ENCODE results near the gene SSR1.
"Not testable (repeated sequence)": the region's sequence is repeated elsewhere in the genome, so short reads cannot be mapped to it uniquely, and the experiment has no call there.

The SSR1 gene

DNA sequence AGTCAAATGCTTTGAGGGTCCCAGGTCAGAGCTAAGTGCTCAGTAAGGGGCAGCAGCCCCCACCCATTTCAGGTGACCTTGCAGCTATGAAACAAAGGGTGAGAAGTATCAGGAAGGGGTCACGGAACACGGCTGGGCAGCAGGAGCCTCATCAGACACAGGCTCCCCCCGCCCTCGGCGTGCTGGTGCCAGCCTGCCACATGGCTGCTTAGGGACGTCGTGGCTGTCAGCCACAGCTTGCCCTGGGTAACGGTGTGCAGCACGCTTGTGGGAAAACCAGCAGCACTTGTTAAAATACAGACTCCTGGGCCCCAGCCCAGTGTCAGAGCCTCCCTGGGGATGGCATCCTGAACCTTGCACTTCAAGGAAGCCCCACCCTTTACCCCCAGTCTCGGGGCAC lies 39.3 kb downstream of the SSR1 start:
- no peak for DNase-seq

DNA sequence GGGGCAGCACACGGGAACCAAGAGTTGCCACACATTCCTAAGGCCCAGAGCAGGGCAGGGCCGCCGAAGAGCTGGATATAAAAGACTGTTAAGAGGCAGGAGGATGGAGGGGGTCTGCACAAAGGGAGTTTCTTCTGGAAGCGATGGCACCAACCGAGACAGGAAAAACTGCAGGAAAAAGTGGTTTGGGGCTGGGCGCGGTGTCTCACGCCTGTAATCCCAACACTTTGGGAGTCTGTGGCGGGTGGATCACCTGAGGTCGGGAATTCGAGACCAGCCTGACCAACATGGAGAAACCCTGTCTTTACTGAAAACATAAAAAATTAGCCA lies 41.8 kb downstream of the SSR1 start:
- no peak for DNase-seq

GRCh38 chr6:7270320-7271204 lies 42.4 kb downstream of the SSR1 start:
- DNase-seq: no peak

GRCh38 chr6:7269816-7270215 lies 43.2 kb downstream of the SSR1 start:
- DNase-seq: no peak

- no peak for DNase-seq
Observed at GRCh38 chr6:7268816-7269555, 44.0 kb downstream of the SSR1 start.

DNA sequence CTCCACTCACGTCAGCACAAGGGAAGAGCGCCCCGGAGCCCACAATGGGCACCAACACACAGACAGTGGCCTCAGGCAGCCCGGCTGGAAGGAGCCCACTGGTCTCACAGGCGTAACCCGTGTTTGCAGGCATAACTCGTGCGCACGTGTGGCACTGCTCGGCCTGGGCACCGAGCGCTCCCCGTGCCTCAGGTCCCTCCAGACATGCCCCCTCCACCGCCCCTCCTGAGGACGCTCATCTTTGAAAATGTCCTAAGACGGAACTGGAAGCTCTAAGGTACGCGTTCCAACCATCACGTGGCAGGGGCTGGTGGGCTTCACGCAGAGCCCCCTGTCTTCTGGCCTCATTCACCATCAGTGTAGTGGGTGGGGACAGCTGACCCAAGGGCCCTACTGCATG lies 44.6 kb downstream of the SSR1 start:
- no peak for DNase-seq

GRCh38 chr6:7267466-7268091 lies 45.4 kb downstream of the SSR1 start:
- peak in 1 of 2 experiments; percentile 46 for DNase-seq

- no peak for DNase-seq
Observed at GRCh38 chr6:7267071-7267465, 45.9 kb downstream of the SSR1 start.

- DNase-seq: not testable (repeated sequence)
Observed at GRCh38 chr6:7265385-7265726, 47.6 kb downstream of the SSR1 start.

DNA sequence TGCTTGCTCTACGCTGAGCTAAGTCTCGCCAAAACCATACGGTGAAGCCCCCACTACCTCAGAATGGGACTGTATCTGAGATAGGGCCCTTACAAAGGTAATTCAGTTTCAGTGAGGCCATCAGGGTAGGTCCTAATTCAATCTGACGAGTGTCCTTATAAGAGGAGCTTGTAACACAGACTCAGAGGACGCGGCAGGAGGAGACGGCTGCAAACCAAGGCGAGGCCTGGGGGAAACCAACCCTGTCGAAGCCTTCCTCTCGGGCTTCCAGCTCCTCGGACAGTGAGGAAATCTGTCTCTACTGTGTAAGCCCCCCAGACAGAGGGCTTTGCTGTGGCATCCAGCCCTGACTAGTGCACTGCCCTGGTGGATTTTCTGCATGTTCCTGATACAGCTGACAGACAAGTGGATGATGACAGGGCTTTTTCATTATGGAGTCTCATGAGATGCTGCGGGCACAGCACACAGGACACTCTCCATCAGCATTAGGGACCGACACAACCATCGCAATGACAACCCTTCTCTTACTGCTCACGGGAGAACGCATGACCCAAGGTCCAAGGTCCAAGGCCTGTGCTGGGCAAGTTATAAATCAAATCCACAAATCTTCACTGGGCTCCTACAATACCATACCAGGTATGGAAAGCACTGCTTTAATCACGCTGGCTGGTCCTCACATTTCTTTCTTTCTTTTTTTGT lies 48.2 kb downstream of the SSR1 start:
- DNase-seq: no peak

- no peak for DNase-seq
Observed at GRCh38 chr6:7264041-7264440, 49.0 kb downstream of the SSR1 start.

DNA sequence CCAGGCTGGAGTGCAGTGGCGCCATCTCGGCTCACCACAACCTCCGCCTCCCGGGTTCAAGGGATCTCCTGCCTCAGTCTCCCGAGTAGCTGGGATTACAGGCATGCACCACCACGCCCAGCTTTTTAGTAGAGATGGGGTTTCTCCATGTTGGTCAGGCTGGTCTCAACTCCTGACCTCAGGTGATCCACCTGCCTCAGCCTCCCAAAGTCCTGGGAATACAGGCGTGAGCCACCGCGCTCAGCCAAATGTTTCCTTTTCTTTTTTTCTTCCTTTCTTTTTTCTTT lies 49.5 kb downstream of the SSR1 start:
- not testable (repeated sequence) for DNase-seq

GRCh38 chr6:7262746-7263518 lies 50.1 kb downstream of the SSR1 start:
- DNase-seq: no peak

DNA sequence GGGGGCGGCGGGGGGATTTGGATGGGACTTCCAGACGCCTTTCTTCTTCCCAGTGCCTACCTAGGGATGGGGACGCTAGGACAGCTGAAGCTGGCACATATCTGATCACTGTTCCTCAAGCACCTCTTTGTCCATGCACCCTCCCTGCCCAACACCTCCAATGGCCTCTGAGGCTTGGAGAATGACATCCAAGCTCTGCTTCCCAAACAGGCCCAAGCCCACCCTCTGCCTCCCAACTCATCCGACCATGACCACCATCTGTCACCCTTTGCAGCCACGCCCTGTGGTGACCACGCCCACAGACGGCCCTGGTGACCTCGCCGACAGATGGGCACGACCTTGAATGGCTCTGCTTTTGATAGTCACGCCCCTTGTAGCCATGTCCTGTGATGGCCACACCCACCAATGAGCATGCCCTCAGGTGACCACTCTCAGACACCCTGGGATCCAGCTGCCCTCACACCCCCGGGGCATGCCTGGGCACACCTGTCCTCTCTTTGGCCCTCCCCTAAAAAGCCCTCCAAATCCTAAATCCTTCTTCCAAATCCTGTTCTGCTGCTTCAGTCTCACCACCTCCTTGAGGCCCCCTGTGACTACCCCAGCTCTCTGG lies 51.0 kb downstream of the SSR1 start:
- peak in 1 of 2 experiments; percentile 21 for DNase-seq

DNA sequence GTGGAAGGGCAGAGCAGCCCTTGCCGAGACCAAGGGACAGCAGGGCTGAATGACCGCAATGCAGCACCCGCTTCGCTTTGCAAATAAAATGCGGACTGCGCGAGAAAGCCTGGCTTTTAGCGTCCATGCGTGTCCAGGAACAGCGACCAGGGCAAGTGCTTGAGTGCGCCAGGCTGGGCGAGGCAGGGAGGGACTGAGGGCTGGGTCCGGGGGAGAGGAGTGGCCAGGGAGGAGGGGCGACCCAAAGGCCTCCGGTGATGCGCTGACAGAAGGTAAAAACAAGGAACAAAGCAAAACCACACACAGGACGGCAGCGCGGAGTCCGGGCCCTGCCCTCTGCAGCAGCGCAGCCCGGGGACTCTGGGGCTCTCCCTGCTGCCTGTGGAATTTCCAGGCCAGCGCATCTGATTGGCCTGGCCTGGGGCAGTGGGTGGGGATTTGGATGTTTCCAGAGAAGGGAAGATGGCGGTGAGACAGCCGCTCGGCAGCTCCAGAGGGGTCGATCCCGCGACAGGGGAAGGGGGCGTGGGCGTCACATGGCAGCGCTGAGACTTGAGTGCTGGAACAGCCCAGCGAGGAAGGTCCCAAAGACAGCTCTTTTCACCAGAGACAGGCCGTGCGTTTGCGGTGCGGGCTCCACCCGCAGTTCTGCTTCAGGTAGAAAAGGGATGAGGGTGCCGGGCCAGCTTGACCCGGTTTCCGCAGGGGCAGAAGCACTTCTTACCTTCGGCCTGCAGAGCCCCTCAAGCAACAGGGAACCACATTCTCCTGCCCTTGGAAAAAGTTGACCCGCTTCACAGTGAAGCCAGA lies 51.8 kb downstream of the SSR1 start:
- peak; percentile 78 to 87 for DNase-seq

DNA sequence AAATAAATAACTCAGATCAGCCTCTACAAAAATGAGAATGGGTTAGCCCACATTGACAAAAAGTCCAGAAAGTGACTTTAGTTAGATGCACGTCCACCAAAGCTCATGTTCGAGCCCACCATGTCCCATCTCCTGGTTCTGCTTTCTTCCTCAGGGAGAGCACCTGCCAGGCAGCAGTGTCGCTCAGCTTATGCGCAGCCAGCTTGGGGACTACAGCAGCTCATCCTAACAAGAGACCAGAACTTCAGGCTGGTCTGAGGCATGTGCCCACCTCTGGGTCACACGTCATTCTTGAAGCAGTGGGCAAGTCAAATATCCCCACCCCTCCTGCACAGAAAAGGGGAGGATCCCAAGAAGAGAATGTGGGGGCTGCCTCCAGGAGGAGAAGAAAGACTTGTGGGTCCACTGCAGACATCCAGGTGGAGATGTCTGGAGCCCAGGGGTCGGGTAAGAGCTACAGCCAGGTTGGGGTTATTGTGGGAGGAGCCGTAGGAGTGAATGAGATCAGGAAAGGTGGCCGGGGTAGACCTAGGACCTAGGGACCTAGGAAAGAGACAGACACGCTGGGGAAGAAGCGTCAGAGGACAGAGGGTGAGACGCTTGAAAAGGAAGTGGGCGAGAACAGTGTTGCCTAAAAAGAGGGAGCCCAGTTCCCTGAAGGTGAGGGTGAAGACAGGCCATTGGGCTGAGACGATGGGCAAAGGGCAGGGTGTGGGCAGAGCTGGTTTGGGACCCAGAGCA lies 52.5 kb downstream of the SSR1 start:
- DNase-seq: no peak

GRCh38 chr6:7258231-7258763 lies 54.7 kb downstream of the SSR1 start:
- DNase-seq: no peak

GRCh38 chr6:7257521-7258230 lies 55.3 kb downstream of the SSR1 start:
- no peak for DNase-seq

- DNase-seq: no peak
Observed at GRCh38 chr6:7256785-7257184, 56.2 kb downstream of the SSR1 start.

DNA sequence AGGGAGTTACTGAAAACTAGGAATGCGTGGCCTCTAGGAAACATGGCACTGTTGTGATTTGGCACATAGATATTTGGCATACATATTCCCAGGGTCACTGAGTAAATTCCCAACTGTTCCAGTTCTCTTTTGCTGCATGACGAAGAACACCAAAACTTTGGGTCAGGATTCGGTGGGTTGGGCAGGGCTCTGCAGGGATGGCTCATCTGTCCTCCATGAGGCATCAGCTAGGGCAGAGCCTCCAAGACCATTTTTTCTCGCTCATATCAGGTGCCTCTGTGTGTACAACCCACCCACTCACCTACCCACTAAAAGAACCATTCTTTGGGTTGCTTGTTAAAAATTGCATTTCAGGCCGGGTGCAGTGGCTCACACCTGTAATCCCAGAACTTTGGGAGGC lies 57.1 kb downstream of the SSR1 start:
- DNase-seq: no peak

Measured in SW 1271 (cell line).